ENCODE results near the gene GRB10. TPM values are rescaled to one million over a fixed set of nuclear protein-coding genes. Genes with fewer than 3 reads are reported as not detected.

GRB10 gene
- total RNA-seq, 2 donors from 2014 or later, result 0.48 to 2.5 TPM

DNA sequence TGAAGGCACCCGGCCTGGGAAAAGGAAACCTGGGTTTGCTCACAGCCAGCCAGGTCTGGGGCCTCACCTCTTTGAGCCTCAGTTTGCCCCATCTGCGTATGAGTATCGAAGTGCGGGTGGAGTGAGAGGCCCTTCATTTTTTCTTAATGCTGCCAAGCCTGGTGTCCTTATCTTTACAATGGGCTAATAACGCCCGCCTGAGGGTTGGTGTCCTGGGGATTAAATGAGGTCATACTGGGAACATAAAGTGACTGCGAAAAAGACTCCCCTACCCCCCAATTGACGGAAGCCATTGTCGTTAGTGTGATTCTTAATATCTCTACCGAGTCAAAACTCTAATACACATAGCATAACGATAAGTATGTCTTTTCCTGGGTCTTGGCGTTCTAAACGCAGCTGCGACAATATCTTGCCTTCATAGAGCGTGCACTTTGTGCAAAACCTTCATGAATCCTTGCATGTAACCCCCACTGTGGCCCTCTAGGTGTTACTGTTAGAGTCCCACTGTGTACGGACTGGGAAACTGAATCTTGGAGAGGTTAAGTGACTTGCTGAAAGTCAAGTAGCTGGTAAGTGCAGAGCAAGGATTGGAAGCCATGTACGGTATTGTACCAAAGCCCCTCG is 11.4 kb upstream of the GRB10 start:
- H3K9me3 Mint-ChIP-seq, result no peaks in the 10 kb centered on the region
- DNase-seq (ENCODE audit: low spot score), result no peak
- H3K36me3 Mint-ChIP-seq, result no peaks in the 10 kb centered on the region
- no peak overlapping the region for H3K27ac Mint-ChIP-seq
- H3K4me1 Mint-ChIP-seq (ENCODE audit: low read depth in 2 of 2), result peaks cover 0 to 8% of the 10 kb centered on the region in 2 donors
- no peak for ATAC-seq
- peaks cover 52 to 66% of the 10 kb centered on the region in 2 donors for H3K27me3 Mint-ChIP-seq
- peak overlapping the region; percentile 66 for H3K4me3 Mint-ChIP-seq

GRCh38 chr7:50793120-50793946 is 10.6 kb upstream of the GRB10 start:
- Mint-ChIP-seq H3K36me3 (no peaks in the 10 kb centered on the region), H3K4me3 (peak overlapping the region; percentile 66), H3K27me3 (peaks cover 51 to 64% of the 10 kb centered on the region in 2 donors), H3K9me3 (no peaks in the 10 kb centered on the region), H3K4me1 (ENCODE audit: low read depth in 2 of 2) (peaks cover 0 to 8% of the 10 kb centered on the region in 2 donors), H3K27ac (no peak overlapping the region)
- DNase-seq (ENCODE audit: low spot score), result no peak
- peak; percentile 45 to 64 for ATAC-seq

DNA sequence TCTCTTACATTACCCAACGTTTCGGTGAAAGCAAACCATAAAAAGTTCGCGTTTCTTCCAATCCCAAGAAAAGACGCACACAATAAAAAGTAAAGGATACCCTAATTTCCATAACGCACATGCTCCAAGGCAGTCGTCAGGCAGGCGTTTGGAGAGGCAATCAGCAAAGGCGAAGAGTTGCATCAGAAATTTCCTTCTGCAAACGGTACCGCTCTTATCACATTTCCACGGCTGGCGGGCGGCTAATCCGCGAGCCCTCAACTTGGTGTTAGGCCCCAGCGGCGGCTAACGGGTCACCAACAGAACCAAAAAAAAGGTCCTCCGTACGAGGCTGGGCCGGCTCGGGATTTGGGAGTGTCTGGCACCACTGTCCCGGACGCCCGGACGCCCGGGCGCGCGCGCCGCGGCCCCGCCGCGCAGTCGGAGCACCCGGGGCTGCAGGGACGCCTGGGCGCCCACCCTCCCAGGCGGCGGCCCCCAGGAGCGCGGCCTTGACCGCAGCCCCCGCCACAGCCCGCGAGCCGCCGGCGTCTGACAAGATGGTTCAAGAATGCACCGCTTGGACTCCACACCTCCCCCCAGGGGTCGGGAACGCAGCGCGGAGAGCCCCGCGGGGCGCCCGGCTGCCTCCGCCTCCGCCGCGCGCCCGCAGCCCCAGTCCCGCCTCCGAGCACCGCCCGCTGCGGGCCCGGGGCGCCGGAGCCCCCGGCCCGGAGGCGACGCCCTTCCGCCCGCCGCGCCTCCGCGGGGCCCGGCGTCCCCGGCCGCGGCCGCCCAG is 9.8 kb upstream of the GRB10 start:
- peak; percentile 12 to 14 for ATAC-seq
- H3K27ac Mint-ChIP-seq, result no peak overlapping the region
- peaks cover 0 to 8% of the 10 kb centered on the region in 2 donors for H3K4me1 Mint-ChIP-seq (ENCODE audit: low read depth in 2 of 2)

DNA sequence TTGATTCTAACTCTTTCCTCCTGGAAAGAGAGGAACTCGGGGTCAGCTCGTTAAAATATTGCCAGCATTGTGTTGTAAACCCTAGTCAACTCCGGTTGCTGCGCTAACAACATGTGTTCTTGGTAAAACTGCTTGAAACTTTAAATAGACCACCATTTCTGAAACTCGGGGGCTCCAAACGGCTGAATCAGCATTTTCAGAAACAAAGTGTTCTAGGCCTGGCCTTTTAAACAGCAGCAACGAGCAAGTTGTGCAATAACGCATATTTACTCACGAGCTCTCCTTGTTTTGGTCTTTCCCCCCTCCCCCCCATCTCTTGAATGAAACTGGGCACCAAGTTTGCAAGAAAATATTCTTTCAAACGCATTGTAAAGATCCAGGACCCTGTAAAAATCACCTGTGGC is 9.2 kb upstream of the GRB10 start:
- Mint-ChIP-seq H3K27ac (no peak overlapping the region), H3K27me3 (peaks cover 48 to 61% of the 10 kb centered on the region in 2 donors), H3K36me3 (no peaks in the 10 kb centered on the region), H3K4me1 (ENCODE audit: low read depth in 2 of 2) (peaks cover 0 to 8% of the 10 kb centered on the region in 2 donors), H3K9me3 (no peaks in the 10 kb centered on the region), H3K4me3 (peak overlapping the region; percentile 75)
- DNase-seq (ENCODE audit: low spot score), result no peak
- ATAC-seq, result no peak

More for the DNA sequence above, 9.8 kb upstream of the GRB10 start:
- no peak for DNase-seq (ENCODE audit: low spot score)
- H3K9me3 Mint-ChIP-seq, result no peaks in the 10 kb centered on the region
- H3K4me3 Mint-ChIP-seq, result peak overlapping the region; percentile 75
- peaks cover 49 to 57% of the 10 kb centered on the region in 2 donors for H3K27me3 Mint-ChIP-seq
- H3K36me3 Mint-ChIP-seq, result no peaks in the 10 kb centered on the region

- Mint-ChIP-seq H3K4me3 (peak overlapping the region; percentile 75), H3K27me3 (peaks cover 51 to 66% of the 10 kb centered on the region in 2 donors), H3K9me3 (no peaks in the 10 kb centered on the region), H3K27ac (no peak overlapping the region), H3K36me3 (no peaks in the 10 kb centered on the region), H3K4me1 (ENCODE audit: low read depth in 2 of 2) (peaks cover 0 to 8% of the 10 kb centered on the region in 2 donors)
- no peak for DNase-seq (ENCODE audit: low spot score)
- ATAC-seq, result no peak
These were observed 8.8 kb upstream of the GRB10 start for GRCh38 chr7:50791363-50791937.

- Mint-ChIP-seq H3K9me3 (no peaks in the 10 kb centered on the region), H3K27ac (no peak overlapping the region), H3K4me3 (no peak overlapping the region), H3K27me3 (peaks cover 54 to 73% of the 10 kb centered on the region in 2 donors), H3K4me1 (ENCODE audit: low read depth in 2 of 2) (peaks cover 0 to 8% of the 10 kb centered on the region in 2 donors), H3K36me3 (no peaks in the 10 kb centered on the region)
- ATAC-seq, result no peak
- DNase-seq (ENCODE audit: low spot score), result no peak
These were observed 7.7 kb upstream of the GRB10 start for GRCh38 chr7:50790381-50790780.

DNA sequence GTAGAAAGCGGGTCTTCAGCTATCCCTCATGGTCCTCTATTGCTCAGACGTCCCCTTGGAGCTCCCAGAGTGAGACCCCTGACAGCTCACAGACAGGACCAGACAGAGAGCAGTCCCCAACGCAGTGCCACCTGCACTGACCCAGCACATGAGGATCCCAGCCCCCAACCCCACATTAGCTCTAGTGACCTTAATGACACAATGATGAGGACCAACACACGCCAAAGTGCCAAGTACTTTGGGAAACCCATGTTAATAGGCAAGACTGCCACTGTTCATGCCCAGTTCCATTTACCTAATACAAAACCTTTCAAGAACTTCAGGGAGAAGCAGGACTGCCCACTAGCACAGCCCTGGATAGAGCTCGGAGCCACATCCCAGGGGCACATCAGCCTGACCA is 5.7 kb upstream of the GRB10 start:
- Mint-ChIP-seq H3K36me3 (no peaks in the 10 kb centered on the region), H3K9me3 (no peaks in the 10 kb centered on the region), H3K4me3 (no peak overlapping the region), H3K27ac (no peak overlapping the region), H3K27me3 (peaks cover 51 to 72% of the 10 kb centered on the region in 2 donors), H3K4me1 (ENCODE audit: low read depth in 2 of 2) (peaks cover 0 to 4% of the 10 kb centered on the region in 2 donors)
- ATAC-seq (no peak), DNase-seq (ENCODE audit: low spot score) (no peak)

DNA sequence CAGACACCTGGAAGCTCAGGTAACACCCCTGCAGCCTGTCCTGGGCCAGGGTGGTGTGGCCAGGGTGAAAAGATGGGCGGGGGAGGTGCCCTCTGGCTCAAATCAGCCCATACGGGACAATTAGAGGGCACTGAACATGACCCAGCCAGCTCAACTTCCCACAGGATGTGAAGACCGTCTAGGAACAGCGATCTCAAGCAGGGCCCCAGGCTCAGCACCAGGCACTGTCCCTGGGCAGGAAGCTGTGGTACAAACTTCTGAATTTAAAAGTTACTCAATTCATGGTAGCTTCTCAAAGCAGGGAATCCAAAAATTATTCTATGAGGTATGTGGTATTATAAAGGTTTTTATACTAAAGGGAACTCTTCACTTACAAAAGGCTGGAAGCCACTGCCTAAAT is 5.1 kb upstream of the GRB10 start:
- no peak overlapping the region for H3K27ac Mint-ChIP-seq
- ATAC-seq (no peak), DNase-seq (ENCODE audit: low spot score) (no peak)
- H3K4me1 Mint-ChIP-seq (ENCODE audit: low read depth in 2 of 2), result peaks cover 0 to 5% of the 10 kb centered on the region in 2 donors
- H3K36me3 Mint-ChIP-seq, result no peaks in the 10 kb centered on the region
- peaks cover 53 to 76% of the 10 kb centered on the region in 2 donors for H3K27me3 Mint-ChIP-seq
- no peaks in the 10 kb centered on the region for H3K9me3 Mint-ChIP-seq
- H3K4me3 Mint-ChIP-seq, result no peak overlapping the region

- H3K4me1 Mint-ChIP-seq (ENCODE audit: low read depth in 2 of 2), result peaks cover 0 to 2% of the 10 kb centered on the region in 2 donors
- ATAC-seq, result no peak
- no peaks in the 10 kb centered on the region for H3K36me3 Mint-ChIP-seq
- H3K9me3 Mint-ChIP-seq, result no peaks in the 10 kb centered on the region
- DNase-seq (ENCODE audit: low spot score), result no peak
- no peak overlapping the region for H3K4me3 Mint-ChIP-seq
- peaks cover 36 to 56% of the 10 kb centered on the region in 2 donors for H3K27me3 Mint-ChIP-seq
- H3K27ac Mint-ChIP-seq, result no peak overlapping the region
These were observed 2.6 kb upstream of the GRB10 start for GRCh38 chr7:50785346-50785745.

DNA sequence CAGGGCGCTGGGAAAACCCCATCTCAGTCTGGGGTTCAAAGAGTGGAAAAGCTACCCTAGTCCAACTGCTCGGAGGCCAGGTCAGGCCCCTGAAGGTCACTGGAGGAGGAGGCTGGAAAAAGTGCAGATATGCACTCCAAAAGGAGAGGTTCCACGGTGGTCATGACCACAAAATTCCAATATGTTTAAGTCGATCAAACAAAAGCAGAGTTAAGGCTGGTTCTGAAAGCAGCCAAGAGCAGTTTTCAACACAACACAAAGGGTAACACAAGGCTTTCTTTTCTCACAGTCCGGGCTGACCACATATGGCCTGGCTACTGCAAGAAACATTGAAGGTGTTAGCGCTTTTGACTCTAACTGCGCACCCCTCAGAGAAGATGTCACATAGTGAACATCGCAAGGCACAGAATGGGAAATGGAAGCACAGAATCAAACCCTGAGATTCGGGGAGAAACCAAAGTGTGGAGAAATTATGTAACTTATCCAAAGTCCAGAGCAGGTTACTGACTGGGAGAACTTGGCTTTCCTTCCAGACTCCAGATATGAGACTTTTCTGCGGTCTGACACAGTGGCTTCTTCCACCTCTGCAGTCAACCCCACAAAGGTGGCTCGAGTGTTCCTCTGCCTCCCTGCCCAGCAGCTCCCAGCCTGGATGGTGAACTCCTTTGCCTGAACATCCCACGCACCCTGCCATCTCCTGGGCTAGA is 1.3 kb upstream of the GRB10 start:
- Mint-ChIP-seq H3K9me3 (no peaks in the 10 kb centered on the region), H3K36me3 (no peaks in the 10 kb centered on the region), H3K4me3 (no peak overlapping the region), H3K27ac (no peak overlapping the region), H3K27me3 (peaks cover 24 to 42% of the 10 kb centered on the region in 2 donors), H3K4me1 (ENCODE audit: low read depth in 2 of 2) (peaks cover 0 to 2% of the 10 kb centered on the region in 2 donors)
- DNase-seq (ENCODE audit: low spot score), result no peak
- ATAC-seq, result no peak

GRCh38 chr7:50783303-50783702 is 607 bp upstream of the GRB10 start:
- H3K36me3 Mint-ChIP-seq, result no peaks in the 10 kb centered on the region
- DNase-seq (ENCODE audit: low spot score) (no peak), ATAC-seq (peak in 1 of 2 donors; percentile 32)
- H3K4me3 Mint-ChIP-seq, result peak overlapping the region; percentile 29
- peaks cover 22 to 38% of the 10 kb centered on the region in 2 donors for H3K27me3 Mint-ChIP-seq
- H3K9me3 Mint-ChIP-seq, result no peaks in the 10 kb centered on the region
- H3K27ac Mint-ChIP-seq, result no peak overlapping the region
- H3K4me1 Mint-ChIP-seq (ENCODE audit: low read depth in 2 of 2), result peaks cover 0 to 2% of the 10 kb centered on the region in 2 donors

GRCh38 chr7:50781381-50782293 is 1.1 kb downstream of the GRB10 start:
- no peaks in the 10 kb centered on the region for H3K36me3 Mint-ChIP-seq
- H3K4me3 Mint-ChIP-seq, result no peak overlapping the region
- no peak overlapping the region for H3K27ac Mint-ChIP-seq
- H3K9me3 Mint-ChIP-seq, result no peaks in the 10 kb centered on the region
- H3K27me3 Mint-ChIP-seq, result peaks cover 21 to 31% of the 10 kb centered on the region in 2 donors
- H3K4me1 Mint-ChIP-seq (ENCODE audit: low read depth in 2 of 2), result peaks cover 0 to 2% of the 10 kb centered on the region in 2 donors
- DNase-seq (ENCODE audit: low spot score), result no peak
- no peak for ATAC-seq

Data from natural killer cell treated with Interleukin-12 subunit alpha and Interleukin-12 subunit beta and Interleukin-15 and Interleukin-18, amount 100 ng/mL, for 72 hours (primary cell).